HEK293 (cell line): ENCODE data around the gene ERMN.

Experiments
- CTCF ChIA-PET: fragments of 350-600 bp; formaldehyde crosslinking; extraction: SDS; loops from one replicate; lab custom pipeline; 2021; ENCODE audit warnings: antibody characterized with exemption; lab: Yijun Ruan, JAX
- POLR2A ChIA-PET: fragments of 300-600 bp; formaldehyde crosslinking; extraction: SDS; loops from one replicate; lab custom pipeline; 2020; ENCODE audit warnings: antibody characterized with exemption, inconsistent platforms; lab: Yijun Ruan, JAX
- H3K27ac ChIP-seq: fragments of 200-500 bp; sonication (Bioruptor generic); 2 replicates; pipeline ENCODE4 v1.5.1; 2014; ENCODE audit warnings: low read depth, low read length, control low read depth, inconsistent platforms; ENCODE audit errors: extremely low read depth
- H3K36me3 ChIP-seq, 2 experiments: fragments of 200-500 bp in 1 of 2; sonication (Bioruptor generic) in 1 of 2; 1 replicate in 1 of 2; 2 replicates in 1 of 2; pipeline ENCODE4 v1.5.1; 2014 to 2017; ENCODE audit warnings: inconsistent platforms in 2 of 2, low read length in 2 of 2; ENCODE audit not compliant: control insufficient read depth in 2 of 2, insufficient read depth in 1 of 2
- H3K4me1 ChIP-seq: fragments of 200-500 bp; sonication (Bioruptor generic); 2 replicates; pipeline ENCODE4 v1.5.1; 2014; ENCODE audit warnings: mild to moderate bottlenecking, low read length, inconsistent platforms; ENCODE audit not compliant: control insufficient read depth, insufficient read depth
- H3K4me3 ChIP-seq: 2 replicates; pipeline ENCODE4 v1.5.1; 2011; ENCODE audit warnings: low read depth, mild to moderate bottlenecking, control low read depth, low read length, moderate library complexity
- H3K9me3 ChIP-seq: fragments of 200-500 bp; sonication (Bioruptor generic); 2 replicates; pipeline ENCODE4 v1.5.1; 2014; ENCODE audit warnings: low read depth, low read length, inconsistent platforms; ENCODE audit not compliant: control insufficient read depth, insufficient read depth
- BCL11A ChIP-seq: fragments of 450-650 bp; formaldehyde crosslinking; IDR thresholded peaks from 2 replicates; pipeline ENCODE4 v1.5.1; 2016; ENCODE audit warnings: low read depth, missing biosample characterization, missing genetic modification characterization
- CTCF ChIP-seq: fragments of 450-650 bp; formaldehyde crosslinking; IDR thresholded peaks from 2 replicates; pipeline ENCODE4 v1.5.1; 2016; ENCODE audit warnings: missing biosample characterization, missing genetic modification characterization
- GLIS1 ChIP-seq: fragments of 450-650 bp; formaldehyde crosslinking; IDR thresholded peaks from 2 replicates; pipeline ENCODE4 v1.5.1; 2016; ENCODE audit warnings: missing biosample characterization, missing genetic modification characterization
- GLIS2 ChIP-seq: fragments of 450-650 bp; formaldehyde crosslinking; IDR thresholded peaks from 2 replicates; pipeline ENCODE4 v1.5.1; 2016; ENCODE audit warnings: missing biosample characterization, missing genetic modification characterization
- KLF7 ChIP-seq: fragments of 450-650 bp; formaldehyde crosslinking; IDR thresholded peaks from 2 replicates; pipeline ENCODE4 v1.5.1; 2016; ENCODE audit warnings: missing biosample characterization, missing genetic modification characterization, borderline replicate concordance
- PRDM1 ChIP-seq: fragments of 450-650 bp; formaldehyde crosslinking; IDR thresholded peaks from 2 replicates; pipeline ENCODE4; 2016; ENCODE audit warnings: missing biosample characterization, missing genetic modification characterization
- WT1 ChIP-seq: fragments of 450-650 bp; formaldehyde crosslinking; IDR thresholded peaks from 2 replicates; pipeline ENCODE4 v1.5.1; 2016; ENCODE audit warnings: missing biosample characterization, missing genetic modification characterization
- ZNF133 ChIP-seq: fragments of 450-650 bp; formaldehyde crosslinking; IDR thresholded peaks from 2 replicates; pipeline ENCODE4 v1.5.1; 2016; ENCODE audit warnings: missing biosample characterization, missing genetic modification characterization
- ZNF202 ChIP-seq: fragments of 450-650 bp; formaldehyde crosslinking; IDR thresholded peaks from 2 replicates; pipeline ENCODE4 v1.5.1; 2016; ENCODE audit warnings: missing biosample characterization, missing genetic modification characterization, borderline replicate concordance
- ZNF48 ChIP-seq: fragments of 450-650 bp; formaldehyde crosslinking; IDR thresholded peaks from 2 replicates; pipeline ENCODE4 v1.5.1; 2016; ENCODE audit warnings: missing biosample characterization, missing genetic modification characterization
- ZNF561 ChIP-seq: fragments of 450-650 bp; IDR thresholded peaks from 2 replicates; pipeline ENCODE4 v1.5.1; 2018; ENCODE audit warnings: missing biosample characterization, missing genetic modification characterization, borderline replicate concordance
- ZNF571 ChIP-seq: fragments of 450-650 bp; formaldehyde crosslinking; IDR thresholded peaks from 2 replicates; pipeline ENCODE4 v1.5.0; 2017; ENCODE audit warnings: missing biosample characterization, missing genetic modification characterization
- ZNF654 ChIP-seq: fragments of 450-650 bp; formaldehyde crosslinking; IDR thresholded peaks from 2 replicates; pipeline ENCODE4 v1.5.1; 2016; ENCODE audit warnings: low read depth, missing biosample characterization, missing genetic modification characterization
- ZNF660 ChIP-seq: fragments of 450-650 bp; IDR thresholded peaks from 2 replicates; pipeline ENCODE4 v1.5.1; 2018; ENCODE audit warnings: missing biosample characterization, mild to moderate bottlenecking, missing genetic modification characterization
- ZNF670 ChIP-seq: fragments of 450-650 bp; formaldehyde crosslinking; IDR thresholded peaks from 2 replicates; pipeline ENCODE4 v1.5.1; 2016; ENCODE audit warnings: missing biosample characterization, missing genetic modification characterization, low read depth
- ZNF701 ChIP-seq: fragments of 450-650 bp; formaldehyde crosslinking; IDR thresholded peaks from 2 replicates; pipeline ENCODE4 v1.5.1; 2016; ENCODE audit warnings: missing biosample characterization, missing genetic modification characterization
- ZNF776 ChIP-seq: fragments of 450-650 bp; formaldehyde crosslinking; IDR thresholded peaks from 2 replicates; pipeline ENCODE4 v1.5.0; 2017; ENCODE audit warnings: missing biosample characterization, missing genetic modification characterization, borderline replicate concordance
- ZNF777 ChIP-seq: fragments of 450-650 bp; formaldehyde crosslinking; IDR thresholded peaks from 2 replicates; pipeline ENCODE4 v1.5.1; 2017; ENCODE audit warnings: missing biosample characterization, missing genetic modification characterization, borderline replicate concordance
- ZNF785 ChIP-seq: fragments of 450-650 bp; formaldehyde crosslinking; IDR thresholded peaks from 2 replicates; pipeline ENCODE4 v1.5.1; 2016; ENCODE audit warnings: missing biosample characterization, missing genetic modification characterization
- ZNF837 ChIP-seq: fragments of 450-650 bp; formaldehyde crosslinking; IDR thresholded peaks from 2 replicates; pipeline ENCODE4 v1.5.1; 2016; ENCODE audit warnings: missing biosample characterization, missing genetic modification characterization
- TF ChIP-seq, protein P1 (sequence below): fragments of 450-650 bp; formaldehyde crosslinking; IDR thresholded peaks from 2 replicates; pipeline ENCODE4 v1.5.1; 2016; ENCODE audit warnings: missing biosample characterization, missing genetic modification characterization
- TF ChIP-seq, protein P2 (sequence below): fragments of 450-650 bp; formaldehyde crosslinking; conservative IDR thresholded peaks from 2 replicates; pipeline ENCODE4 v1.5.1; 2016; ENCODE audit warnings: low read depth, missing biosample characterization, missing genetic modification characterization
- TF ChIP-seq, protein P3 (sequence below): fragments of 450-650 bp; formaldehyde crosslinking; IDR thresholded peaks from 2 replicates; pipeline ENCODE4 v1.5.1; 2016; ENCODE audit warnings: missing biosample characterization, missing genetic modification characterization
- TF ChIP-seq, protein P4 (sequence below): fragments of 450-650 bp; formaldehyde crosslinking; IDR thresholded peaks from 2 replicates; pipeline ENCODE4 v1.5.1; 2016; ENCODE audit warnings: missing biosample characterization, missing genetic modification characterization, low read depth

Gene ERMN

DNA sequence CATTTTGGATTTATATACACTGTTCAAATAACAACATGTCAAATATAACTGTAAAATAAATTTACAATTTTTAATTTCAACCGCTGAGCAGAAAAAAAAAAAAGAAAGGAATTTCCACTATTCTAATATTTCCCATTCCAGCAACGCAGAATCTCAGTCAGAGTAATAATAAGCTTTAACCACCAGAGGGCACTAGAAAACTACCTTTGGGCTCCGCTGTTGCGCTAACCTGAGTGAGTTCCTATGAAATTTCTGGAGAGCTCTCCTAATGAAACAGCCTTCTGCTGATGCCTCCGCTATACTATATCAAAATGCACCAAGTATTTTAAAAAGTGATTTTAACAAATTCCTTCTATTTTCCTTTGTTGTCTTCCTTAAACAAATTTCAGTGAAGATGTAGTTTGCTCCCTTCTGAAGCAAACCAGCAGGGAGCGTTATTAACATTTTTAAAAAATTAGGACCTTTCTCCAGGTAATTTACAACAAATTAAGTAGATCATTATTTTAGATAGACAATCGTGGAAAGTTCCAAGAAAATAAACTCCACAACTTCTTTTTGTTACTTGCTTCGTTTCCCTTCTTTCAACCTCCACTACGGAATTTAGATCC lies 23.0 kb downstream of the ERMN start:
- ChIA-PET POLR2A (no interaction called here), CTCF (interaction anchor here (0.5 to 6.0 kb wide), 53 partner anchors 9 to 1925 kb away, joined by 3 to 87 read pairs (median 4); partner anchors contain the start of genes ERMN and GALNT5)
- Histone ChIP-seq H3K4me3 (no peak overlapping the region), H3K36me3 (no peaks in the 10 kb centered on the region), H3K9me3 (no peaks in the 10 kb centered on the region), H3K27ac (no peak overlapping the region), H3K4me1 (no peaks in the 10 kb centered on the region)
- TF ChIP-seq ZNF785 (tag by site-specific recombination) (no peak), ZNF777 (tag by site-specific recombination) (no peak), ZNF133 (tag by site-specific recombination) (no peak), ZNF561 (tag by site-specific recombination) (no peak), ZNF202 (tag by site-specific recombination) (no peak), CTCF (tag by site-specific recombination) (peak; percentile 56), BCL11A (tag by site-specific recombination) (no peak), KLF7 (tag by site-specific recombination) (no peak), PRDM1 (tag by site-specific recombination) (no peak), ZNF837 (no peak), WT1 (tag by site-specific recombination) (no peak), ZNF48 (tag by site-specific recombination) (no peak), ZNF670 (tag by site-specific recombination) (no peak), ZNF654 (tag by site-specific recombination) (peak; percentile 70), GLIS1 (tag by site-specific recombination) (no peak), ZNF701 (tag by site-specific recombination) (no peak), ZNF776 (tag by site-specific recombination) (no peak), GLIS2 (tag by site-specific recombination) (no peak), ZNF660 (tag by site-specific recombination) (0 out of 2 replicates have a peak, but pooled peaks have one; percentile 21), ZNF571 (tag by site-specific recombination) (no peak)
- TF ChIP-seq, protein P1, sequence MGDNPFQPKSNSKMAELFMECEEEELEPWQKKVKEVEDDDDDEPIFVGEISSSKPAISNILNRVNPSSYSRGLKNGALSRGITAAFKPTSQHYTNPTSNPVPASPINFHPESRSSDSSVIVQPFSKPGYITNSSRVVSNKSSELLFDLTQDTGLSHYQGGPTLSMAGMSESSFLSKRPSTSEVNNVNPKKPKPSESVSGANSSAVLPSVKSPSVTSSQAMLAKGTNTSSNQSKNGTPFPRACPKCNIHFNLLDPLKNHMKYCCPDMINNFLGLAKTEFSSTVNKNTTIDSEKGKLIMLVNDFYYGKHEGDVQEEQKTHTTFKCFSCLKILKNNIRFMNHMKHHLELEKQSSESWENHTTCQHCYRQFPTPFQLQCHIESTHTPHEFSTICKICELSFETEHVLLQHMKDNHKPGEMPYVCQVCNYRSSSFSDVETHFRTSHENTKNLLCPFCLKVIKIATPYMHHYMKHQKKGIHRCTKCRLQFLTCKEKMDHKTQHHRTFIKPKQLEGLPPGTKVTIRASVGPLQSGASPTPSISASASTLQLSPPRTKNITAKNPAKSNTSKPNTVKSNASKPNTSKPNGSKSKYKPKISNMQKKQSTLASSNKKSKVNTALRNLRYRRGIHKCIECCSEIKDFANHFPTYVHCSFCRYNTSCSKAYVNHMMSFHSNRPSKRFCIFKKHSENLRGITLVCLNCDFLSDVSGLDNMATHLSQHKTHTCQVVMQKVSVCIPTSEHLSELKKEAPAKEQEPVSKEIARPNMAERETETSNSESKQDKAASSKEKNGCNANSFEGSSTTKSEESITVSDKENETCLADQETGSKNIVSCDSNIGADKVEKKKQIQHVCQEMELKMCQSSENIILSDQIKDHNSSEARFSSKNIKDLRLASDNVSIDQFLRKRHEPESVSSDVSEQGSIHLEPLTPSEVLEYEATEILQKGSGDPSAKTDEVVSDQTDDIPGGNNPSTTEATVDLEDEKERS: no peak
- TF ChIP-seq, protein P2, sequence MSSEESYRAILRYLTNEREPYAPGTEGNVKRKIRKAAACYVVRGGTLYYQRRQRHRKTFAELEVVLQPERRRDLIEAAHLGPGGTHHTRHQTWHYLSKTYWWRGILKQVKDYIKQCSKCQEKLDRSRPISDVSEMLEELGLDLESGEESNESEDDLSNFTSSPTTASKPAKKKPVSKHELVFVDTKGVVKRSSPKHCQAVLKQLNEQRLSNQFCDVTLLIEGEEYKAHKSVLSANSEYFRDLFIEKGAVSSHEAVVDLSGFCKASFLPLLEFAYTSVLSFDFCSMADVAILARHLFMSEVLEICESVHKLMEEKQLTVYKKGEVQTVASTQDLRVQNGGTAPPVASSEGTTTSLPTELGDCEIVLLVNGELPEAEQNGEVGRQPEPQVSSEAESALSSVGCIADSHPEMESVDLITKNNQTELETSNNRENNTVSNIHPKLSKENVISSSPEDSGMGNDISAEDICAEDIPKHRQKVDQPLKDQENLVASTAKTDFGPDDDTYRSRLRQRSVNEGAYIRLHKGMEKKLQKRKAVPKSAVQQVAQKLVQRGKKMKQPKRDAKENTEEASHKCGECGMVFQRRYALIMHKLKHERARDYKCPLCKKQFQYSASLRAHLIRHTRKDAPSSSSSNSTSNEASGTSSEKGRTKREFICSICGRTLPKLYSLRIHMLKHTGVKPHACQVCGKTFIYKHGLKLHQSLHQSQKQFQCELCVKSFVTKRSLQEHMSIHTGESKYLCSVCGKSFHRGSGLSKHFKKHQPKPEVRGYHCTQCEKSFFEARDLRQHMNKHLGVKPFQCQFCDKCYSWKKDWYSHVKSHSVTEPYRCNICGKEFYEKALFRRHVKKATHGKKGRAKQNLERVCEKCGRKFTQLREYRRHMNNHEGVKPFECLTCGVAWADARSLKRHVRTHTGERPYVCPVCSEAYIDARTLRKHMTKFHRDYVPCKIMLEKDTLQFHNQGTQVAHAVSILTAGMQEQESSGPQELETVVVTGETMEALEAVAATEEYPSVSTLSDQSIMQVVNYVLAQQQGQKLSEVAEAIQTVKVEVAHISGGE (tag by site-specific recombination): no peak
- TF ChIP-seq, protein P3, sequence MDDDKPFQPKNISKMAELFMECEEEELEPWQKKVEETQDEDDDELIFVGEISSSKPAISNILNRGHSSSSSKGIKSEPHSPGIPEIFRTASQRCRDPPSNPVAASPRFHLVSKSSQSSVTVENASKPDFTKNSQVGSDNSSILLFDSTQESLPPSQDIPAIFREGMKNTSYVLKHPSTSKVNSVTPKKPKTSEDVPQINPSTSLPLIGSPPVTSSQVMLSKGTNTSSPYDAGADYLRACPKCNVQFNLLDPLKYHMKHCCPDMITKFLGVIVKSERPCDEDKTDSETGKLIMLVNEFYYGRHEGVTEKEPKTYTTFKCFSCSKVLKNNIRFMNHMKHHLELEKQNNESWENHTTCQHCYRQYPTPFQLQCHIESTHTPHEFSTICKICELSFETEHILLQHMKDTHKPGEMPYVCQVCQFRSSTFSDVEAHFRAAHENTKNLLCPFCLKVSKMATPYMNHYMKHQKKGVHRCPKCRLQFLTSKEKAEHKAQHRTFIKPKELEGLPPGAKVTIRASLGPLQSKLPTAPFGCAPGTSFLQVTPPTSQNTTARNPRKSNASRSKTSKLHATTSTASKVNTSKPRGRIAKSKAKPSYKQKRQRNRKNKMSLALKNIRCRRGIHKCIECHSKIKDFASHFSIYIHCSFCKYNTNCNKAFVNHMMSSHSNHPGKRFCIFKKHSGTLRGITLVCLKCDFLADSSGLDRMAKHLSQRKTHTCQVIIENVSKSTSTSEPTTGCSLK (tag by site-specific recombination): no peak
- TF ChIP-seq, protein P4, sequence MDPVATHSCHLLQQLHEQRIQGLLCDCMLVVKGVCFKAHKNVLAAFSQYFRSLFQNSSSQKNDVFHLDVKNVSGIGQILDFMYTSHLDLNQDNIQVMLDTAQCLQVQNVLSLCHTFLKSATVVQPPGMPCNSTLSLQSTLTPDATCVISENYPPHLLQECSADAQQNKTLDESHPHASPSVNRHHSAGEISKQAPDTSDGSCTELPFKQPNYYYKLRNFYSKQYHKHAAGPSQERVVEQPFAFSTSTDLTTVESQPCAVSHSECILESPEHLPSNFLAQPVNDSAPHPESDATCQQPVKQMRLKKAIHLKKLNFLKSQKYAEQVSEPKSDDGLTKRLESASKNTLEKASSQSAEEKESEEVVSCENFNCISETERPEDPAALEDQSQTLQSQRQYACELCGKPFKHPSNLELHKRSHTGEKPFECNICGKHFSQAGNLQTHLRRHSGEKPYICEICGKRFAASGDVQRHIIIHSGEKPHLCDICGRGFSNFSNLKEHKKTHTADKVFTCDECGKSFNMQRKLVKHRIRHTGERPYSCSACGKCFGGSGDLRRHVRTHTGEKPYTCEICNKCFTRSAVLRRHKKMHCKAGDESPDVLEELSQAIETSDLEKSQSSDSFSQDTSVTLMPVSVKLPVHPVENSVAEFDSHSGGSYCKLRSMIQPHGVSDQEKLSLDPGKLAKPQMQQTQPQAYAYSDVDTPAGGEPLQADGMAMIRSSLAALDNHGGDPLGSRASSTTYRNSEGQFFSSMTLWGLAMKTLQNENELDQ (tag by site-specific recombination): no peak
